ENCODE measurements around the gene USP1. TPM values are rescaled to one million over a fixed set of nuclear protein-coding genes. Genes with fewer than 3 reads are reported as not detected.

The USP1 gene
- total RNA-seq: 10 to 100 TPM; 26.2 to 28.3 TPM
- 33.8 TPM for polyA plus RNA-seq (2013, experiment 1 of 2)
- 34.7 TPM for polyA plus RNA-seq (2013, experiment 2 of 2)
- total RNA-seq: 81.2 to 395 (median 143) reads per million in 172 experiments

DNA sequence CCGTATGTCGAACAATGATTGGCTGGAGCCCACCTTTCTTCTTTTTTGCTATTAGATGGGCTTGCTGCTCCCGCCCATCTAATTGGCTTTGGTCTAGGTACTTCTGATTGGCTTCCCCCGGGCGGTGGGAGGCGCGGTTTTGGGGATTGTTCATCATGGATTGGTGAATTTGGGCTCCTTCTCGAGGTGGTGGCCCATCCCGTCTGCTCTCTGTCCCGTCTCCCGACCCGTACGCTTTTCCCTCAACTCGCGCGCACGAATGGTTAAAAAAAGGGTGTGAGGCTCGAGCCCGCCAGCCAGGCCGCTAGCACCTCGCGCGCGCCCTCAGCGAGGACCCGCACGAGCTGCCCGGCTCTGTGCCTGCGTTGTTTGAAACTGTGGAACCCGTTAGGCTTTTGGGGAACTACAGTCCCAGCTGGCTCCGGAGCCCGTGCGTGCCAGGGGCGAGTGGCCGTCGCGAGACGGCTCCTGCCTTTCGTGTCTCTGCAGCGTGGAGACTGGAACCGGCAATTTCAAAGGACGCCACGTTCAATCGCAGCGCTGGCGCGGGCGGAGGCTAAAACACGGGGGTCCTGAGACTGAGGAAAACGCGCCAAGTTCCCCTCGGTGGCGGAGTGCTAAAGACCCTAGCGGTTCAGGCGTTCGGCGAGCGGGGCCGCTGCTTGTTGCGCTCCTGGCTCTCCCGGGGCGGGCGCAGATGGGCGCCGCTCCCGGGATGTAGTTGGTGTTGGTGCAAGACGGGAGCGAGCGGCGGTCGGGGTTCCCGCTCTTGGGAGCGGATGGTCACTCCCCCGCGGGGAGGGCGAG is at the start of gene USP1:
Gene USP1, plus strand, starts transcription at position 584 of the 807 bp plus-strand sequence. CDS start 2,819 bp downstream, outside the sequence.
- H3K4me3 Mint-ChIP-seq: peak within 1 kb of the TSS; percentile 97
- H3K9me3 Mint-ChIP-seq: no peaks in the 10 kb centered on the region
- peaks cover 42% of the 10 kb centered on the region for H3K36me3 Mint-ChIP-seq (ENCODE audit: low read depth)
- peak within 1 kb of the TSS; percentile 93 for H3K4me3 ChIP-seq (ENCODE audit: low read length)
- ChIA-PET CTCF (no interaction called here), POLR2A (interaction anchor here (0.5 to 2.5 kb wide), 20 partner anchors 8 to 1359 kb away, joined by 3 to 29 read pairs (median 6); partner anchors contain the start of genes ALG6, ATG4C, DOCK7 and PGM1)
- TF ChIP-seq CTCF (IDR thresholded peaks at IDR 0.05): no peak
- H3K4me1 Mint-ChIP-seq (ENCODE audit: low read depth): peaks cover 48% of the 10 kb centered on the region
- H3K27ac ChIP-seq (ENCODE audit: low read depth in 1 of 2, low read length in 2 of 2): peak within 1 kb of the TSS; percentile 97 to 99
- DNase-seq: peak; percentile 94 to 99 (median 96)
- intact Hi-C loops (cut with DNase I, micrococcal nuclease): loop anchor here (1.0 to 10.0 kb wide), 8 partner anchors 164 to 1359 kb away; partner anchors contain the start of genes ALG6 (in 1 of the 2), DOCK7 (in 1 of the 2), EFCAB7 (in 1 of the 2) and ITGB3BP (in 1 of the 2)
- H3K27ac Mint-ChIP-seq: peak within 1 kb of the TSS; percentile 99
- H3K27me3 ChIP-seq (ENCODE audit: control insufficient read depth in 1 of 2, insufficient read depth in 2 of 2, low read length in 2 of 2): no peaks in the 10 kb centered on the region
- no peaks in the 10 kb centered on the region for H3K9me3 ChIP-seq (ENCODE audit: control insufficient read depth in 1 of 2, insufficient read depth in 1 of 2, low read length in 2 of 2)
- H3K4me1 ChIP-seq (ENCODE audit: insufficient read depth, low read length): peaks cover 20% of the 10 kb centered on the region
- peaks cover 4% of the 10 kb centered on the region for H3K36me3 ChIP-seq (ENCODE audit: insufficient read depth, low read length)
- H3K27me3 Mint-ChIP-seq: no peaks in the 10 kb centered on the region
- ATAC-seq (ENCODE audit: poor library complexity): peak; percentile 84

- H3K36me3 Mint-ChIP-seq (ENCODE audit: low read depth): no peaks in the 10 kb centered on the region
- Histone ChIP-seq H3K9me3 (ENCODE audit: control insufficient read depth in 1 of 2, insufficient read depth in 1 of 2, low read length in 2 of 2) (no peaks in the 10 kb centered on the region), H3K4me1 (ENCODE audit: insufficient read depth, low read length) (no peaks in the 10 kb centered on the region), H3K36me3 (ENCODE audit: insufficient read depth, low read length) (no peaks in the 10 kb centered on the region), H3K4me3 (ENCODE audit: low read length) (no peak overlapping the region), H3K27me3 (ENCODE audit: control insufficient read depth in 1 of 2, insufficient read depth in 2 of 2, low read length in 2 of 2) (no peaks in the 10 kb centered on the region), H3K27ac (ENCODE audit: low read depth in 1 of 2, low read length in 2 of 2) (no peak overlapping the region)
- no peaks in the 10 kb centered on the region for H3K27me3 Mint-ChIP-seq
- H3K9me3 Mint-ChIP-seq: no peaks in the 10 kb centered on the region
- H3K27ac Mint-ChIP-seq: no peak overlapping the region
- H3K4me3 Mint-ChIP-seq: no peak overlapping the region
- no peak for ATAC-seq (ENCODE audit: poor library complexity)
- ChIA-PET POLR2A (no interaction called here), CTCF (no interaction called here)
- no peak for DNase-seq
- intact Hi-C loops (cut with DNase I, micrococcal nuclease): no loop called here
- TF ChIP-seq CTCF (IDR thresholded peaks at IDR 0.05): no peak
- H3K4me1 Mint-ChIP-seq (ENCODE audit: low read depth): no peaks in the 10 kb centered on the region
Measured at GRCh38 chr1:62389531-62389930, 47.3 kb upstream of the USP1 start.

DNA sequence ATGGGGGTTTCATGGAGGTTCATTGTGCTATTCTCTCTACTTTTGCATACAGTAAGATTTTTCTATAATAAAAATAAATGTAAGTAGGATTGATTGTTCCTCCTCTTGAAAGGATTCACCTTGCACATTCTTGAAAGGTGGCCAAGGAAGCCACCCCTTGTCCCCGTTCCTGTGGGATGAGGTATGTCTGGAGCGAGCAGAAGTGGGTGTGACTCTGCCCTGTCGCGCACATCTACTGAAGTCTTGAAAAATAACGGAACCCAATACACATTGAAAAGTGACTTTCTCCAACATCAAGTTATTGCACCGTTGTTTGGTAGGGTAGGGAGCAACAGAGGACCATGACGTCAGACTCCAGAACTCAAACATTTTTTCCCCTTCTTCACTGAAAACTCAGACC is 46.8 kb upstream of the USP1 start:
- intact Hi-C loops (cut with DNase I, micrococcal nuclease): loop anchor here in 1 of 2 experiments (5.0 kb wide), 1 partner anchor 357 kb away; no protein-coding TSS in a partner anchor
- POLR2A ChIA-PET: no interaction called here
- H3K36me3 ChIP-seq (ENCODE audit: insufficient read depth, low read length): no peaks in the 10 kb centered on the region
- no peak overlapping the region for H3K27ac ChIP-seq (ENCODE audit: low read depth in 1 of 2, low read length in 2 of 2)
- no peak overlapping the region for H3K27ac Mint-ChIP-seq
- H3K27me3 Mint-ChIP-seq: no peaks in the 10 kb centered on the region
- H3K36me3 Mint-ChIP-seq (ENCODE audit: low read depth): no peaks in the 10 kb centered on the region
- no peaks in the 10 kb centered on the region for H3K9me3 Mint-ChIP-seq
- DNase-seq (no peak), ATAC-seq (ENCODE audit: poor library complexity) (no peak)
- no peak overlapping the region for H3K4me3 ChIP-seq (ENCODE audit: low read length)
- no peaks in the 10 kb centered on the region for H3K27me3 ChIP-seq (ENCODE audit: control insufficient read depth in 1 of 2, insufficient read depth in 2 of 2, low read length in 2 of 2)
- H3K4me1 Mint-ChIP-seq (ENCODE audit: low read depth): no peaks in the 10 kb centered on the region
- no peak for TF ChIP-seq CTCF (IDR thresholded peaks at IDR 0.05)
- CTCF ChIA-PET: interaction anchor here (1.7 kb wide), 1 partner anchor 15 kb away, joined by 4 read pairs; no protein-coding TSS in a partner anchor
- H3K9me3 ChIP-seq (ENCODE audit: control insufficient read depth in 1 of 2, insufficient read depth in 1 of 2, low read length in 2 of 2): no peaks in the 10 kb centered on the region
- no peaks in the 10 kb centered on the region for H3K4me1 ChIP-seq (ENCODE audit: insufficient read depth, low read length)
- H3K4me3 Mint-ChIP-seq: no peak overlapping the region
